Stimulated activated naive CD8-positive, alpha-beta T cell treated with anti-CD3 and anti-CD28 coated beads, Interleukin-15, Interleukin-2, amounts not matched to agents 100 U/mL and 50 U/mL, for 24 hours (primary cell): ENCODE data around the gene APBA1.

Source experiments
- ATAC-seq: fragments of 150-1000 bp; cut with Tn5 transposase; one replicate; pipeline ENCODE4 v1.10.0; 2021
- DNase-seq: peaks from one replicate; pipeline ENCODE4 v3.0.0; 2021

APBA1 gene

DNA sequence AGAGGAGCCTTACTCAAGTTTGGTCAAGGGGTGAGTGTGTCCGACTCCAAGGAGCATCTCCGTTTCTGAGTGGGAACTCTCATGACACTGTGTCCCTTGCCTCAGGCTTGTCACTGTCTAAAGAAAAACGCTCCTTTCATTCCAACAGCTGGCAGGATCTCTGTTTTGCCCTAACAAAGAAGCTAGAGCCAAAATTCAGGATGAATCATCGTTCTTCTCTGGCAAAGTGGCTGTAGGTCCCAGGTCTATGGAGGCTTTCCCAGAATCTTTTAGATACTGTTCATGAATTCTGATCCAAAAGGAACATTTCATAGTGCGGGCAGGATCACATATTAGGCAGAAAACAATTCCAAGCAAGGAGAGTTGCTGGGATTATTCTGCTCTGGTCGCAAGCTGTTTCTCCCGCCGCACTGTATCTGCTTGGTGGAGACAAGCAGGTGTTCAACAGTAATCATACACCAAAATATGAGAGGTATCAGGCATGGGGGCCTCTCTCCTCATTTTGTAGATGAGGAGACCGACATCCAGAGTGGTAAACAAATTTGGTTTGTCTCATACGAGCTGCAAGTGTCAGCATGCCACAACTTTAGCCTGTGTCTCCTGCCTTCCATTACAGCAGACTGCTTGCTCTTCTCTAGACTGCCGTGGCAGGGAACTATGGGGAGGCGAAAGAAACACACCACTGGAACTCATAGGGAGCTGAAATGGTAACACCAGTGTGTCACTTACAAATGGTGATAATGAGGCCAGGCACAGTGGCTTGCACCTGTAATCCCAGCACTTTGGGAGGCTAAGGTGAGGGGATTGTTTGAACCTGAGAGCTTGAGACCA, 274.6 kb downstream of the APBA1 start:
- ATAC-seq (no peak), DNase-seq (no peak)

DNA sequence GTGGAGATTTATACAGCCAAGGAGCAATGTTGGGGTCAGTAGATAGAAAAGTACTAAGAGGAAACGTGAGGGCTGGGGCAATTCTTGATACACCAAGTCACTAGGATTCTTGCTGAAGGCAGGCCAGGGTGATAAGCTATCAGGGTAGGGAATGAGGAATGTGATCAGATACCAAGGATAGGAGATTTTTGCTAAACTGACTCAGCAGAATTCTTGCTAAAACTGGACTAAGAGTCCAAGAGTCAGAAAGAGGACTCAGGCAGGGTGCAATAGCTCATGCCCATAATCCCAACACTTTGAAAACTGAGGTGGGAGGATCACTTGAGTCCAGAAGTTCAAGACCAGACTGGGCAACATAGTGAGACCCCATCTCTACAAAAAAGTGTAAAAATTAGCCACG, 275.4 kb downstream of the APBA1 start:
- no peak for ATAC-seq
- DNase-seq, result no peak

DNA sequence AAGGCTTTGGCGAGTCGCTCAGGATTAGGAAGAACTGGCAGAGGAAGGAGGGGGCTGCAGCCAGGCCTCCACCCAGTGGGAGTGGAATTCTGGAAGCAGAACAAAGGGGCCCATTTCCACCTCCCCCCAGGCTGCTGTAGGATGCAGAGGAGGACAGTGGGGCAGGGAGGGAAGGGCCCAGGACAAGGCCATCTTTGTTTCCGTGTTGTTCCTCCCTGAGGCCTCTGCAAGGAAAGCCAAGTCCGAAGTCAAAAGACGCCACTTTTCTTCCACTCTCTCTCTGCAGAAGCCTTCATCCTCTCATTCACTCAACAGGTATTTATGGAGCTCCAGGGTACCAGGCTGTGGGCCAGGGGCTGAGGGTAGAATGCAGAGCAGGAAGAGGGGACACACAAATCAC, 276.5 kb downstream of the APBA1 start:
- no peak for DNase-seq
- ATAC-seq, result no peak

DNA sequence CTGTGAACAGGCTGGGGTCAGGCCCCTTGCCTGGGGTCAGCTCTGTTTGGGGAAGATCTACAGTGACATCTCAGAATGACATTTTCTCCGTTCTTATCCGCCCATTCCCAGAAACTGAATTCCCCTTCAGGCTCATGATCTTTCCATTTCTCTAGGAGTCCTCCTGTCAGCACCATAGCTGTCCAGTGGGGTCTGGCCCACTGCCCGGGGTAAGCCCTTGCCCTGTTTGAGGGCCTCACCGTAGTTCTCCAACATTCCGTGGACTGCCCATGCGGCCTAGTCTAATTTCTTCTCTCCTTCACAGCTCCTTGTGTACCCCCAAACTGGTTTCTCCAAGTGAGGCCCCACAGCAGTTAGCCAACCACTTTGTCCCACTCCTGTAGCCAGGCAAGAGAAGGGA, 278.7 kb downstream of the APBA1 start:
- ATAC-seq (no peak), DNase-seq (no peak)

DNA sequence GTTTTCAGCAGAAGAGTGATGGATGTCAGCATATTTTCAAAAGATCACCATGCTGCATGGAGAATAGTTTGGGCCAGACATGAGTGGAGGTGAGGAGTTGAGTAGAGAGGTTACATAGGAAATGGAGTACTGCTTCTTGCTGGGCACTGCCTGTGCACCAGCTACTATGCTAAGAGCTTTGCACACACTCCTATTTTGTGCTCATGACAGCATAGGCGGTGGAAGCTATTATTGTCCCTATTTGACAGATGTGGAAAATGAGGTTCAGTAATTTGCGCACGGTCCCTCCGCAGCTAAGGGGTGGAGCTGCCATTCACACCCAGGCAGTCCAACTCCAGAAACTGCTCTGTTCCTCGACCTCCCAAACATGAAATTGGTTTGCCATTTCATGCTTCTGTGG, 279.3 kb downstream of the APBA1 start:
- no peak for ATAC-seq
- no peak for DNase-seq

DNA sequence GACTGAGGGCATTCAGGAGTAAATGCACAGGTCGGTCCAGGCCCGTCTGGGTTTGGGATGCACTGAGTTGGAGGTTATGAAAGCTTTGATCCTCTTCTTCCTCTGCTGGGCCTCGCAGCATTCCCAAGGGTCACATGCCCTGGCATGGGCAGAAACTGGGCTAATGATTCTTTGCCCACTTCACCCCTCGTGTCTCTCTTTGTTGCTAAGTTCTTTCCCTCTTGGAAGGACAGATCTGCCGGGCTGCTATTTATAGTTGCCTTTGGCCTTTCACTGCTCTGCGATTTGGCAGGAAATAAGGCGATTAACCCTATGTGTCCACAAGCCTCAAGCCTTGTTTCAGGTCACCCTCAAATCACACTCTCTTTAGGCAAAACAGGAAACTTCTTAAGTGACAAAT, 280.2 kb downstream of the APBA1 start:
- DNase-seq (no peak), ATAC-seq (no peak)

DNA sequence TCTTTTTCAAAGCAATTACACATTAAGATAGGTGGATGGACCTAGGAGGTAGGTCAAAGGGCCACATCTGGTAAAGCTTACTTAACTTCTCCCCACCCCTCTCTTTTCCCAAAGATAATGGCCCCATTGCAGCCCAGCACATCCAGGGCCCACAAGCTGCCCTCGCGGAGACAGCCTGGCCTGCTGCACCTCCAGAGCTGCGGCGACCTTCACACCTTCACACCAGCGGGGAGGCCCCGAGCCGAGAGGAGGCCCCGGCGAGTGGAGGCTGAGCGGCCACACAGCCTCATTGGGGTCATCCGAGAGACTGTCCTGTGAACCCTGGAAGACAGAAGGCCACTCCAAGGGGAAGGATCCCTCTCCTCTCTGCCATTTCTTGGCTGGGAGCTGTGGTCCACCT, 280.7 kb downstream of the APBA1 start:
- DNase-seq (no peak), ATAC-seq (no peak)

DNA sequence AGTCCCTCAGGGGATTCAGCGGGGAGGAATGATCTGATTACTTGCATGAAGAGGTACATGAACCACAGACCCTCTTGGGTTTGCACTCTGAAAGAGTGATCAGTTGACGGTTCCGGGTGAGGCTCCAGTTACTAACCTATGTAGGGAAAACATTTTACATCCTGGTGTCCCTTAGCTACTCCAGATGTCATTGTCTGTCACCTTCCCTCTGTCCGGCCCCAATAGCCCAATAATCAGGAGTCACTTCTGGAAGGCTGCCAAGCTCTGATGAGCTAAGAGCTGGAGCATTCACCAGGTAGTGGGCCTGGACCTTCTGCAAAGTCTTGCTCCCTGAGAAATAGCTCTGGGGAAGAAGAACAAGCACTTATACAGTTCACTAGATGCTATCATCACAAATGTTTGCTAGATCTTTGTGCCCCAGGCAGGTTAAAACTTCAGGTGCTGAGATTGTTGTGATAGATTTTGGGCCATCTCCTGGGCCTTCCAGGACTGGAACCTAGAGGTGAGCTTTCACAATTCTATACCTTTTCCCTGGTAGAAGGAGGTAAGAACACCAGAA, 282.7 kb downstream of the APBA1 start:
- DNase-seq, result no peak
- no peak for ATAC-seq

DNA sequence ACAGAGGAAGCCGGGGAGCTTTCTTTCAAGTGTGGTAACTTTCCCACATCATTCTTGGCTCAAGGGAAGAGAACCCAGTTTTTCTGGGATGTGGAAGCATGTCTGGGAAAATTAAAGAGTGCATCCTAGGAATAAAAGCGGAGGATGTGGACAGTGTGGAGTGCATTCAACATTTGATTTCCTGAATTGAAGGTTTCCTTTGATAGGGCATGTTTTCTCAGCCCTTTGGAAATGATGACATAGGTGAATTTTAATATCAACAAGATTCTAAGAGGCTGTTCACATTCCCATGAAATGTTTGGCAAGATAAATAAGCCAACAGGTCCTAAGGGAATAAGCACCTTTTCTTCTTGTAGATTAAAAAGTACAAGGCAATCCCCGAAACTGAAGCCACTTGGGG, 283.6 kb downstream of the APBA1 start:
- DNase-seq (no peak), ATAC-seq (no peak)

DNA sequence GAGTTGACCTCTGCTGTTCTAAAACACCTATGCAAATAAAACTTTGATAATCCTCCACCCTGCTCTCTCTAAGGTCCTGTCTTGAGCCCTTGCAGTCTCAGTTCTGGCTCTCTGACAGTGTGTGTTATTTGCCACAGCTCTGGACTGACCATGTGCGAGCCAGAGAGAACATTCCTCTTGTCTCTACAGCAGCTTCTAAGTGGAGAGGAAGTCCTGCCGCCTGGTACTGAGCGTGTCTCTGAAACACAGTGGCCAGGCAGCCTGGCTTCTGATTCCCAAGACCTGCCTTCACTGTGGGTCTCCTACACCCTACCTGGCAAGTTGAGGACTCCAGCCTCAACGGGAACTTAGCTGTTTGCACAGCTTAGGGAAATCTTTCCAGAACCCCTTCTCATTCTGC, 285.5 kb downstream of the APBA1 start:
- ATAC-seq (no peak), DNase-seq (no peak)

DNA sequence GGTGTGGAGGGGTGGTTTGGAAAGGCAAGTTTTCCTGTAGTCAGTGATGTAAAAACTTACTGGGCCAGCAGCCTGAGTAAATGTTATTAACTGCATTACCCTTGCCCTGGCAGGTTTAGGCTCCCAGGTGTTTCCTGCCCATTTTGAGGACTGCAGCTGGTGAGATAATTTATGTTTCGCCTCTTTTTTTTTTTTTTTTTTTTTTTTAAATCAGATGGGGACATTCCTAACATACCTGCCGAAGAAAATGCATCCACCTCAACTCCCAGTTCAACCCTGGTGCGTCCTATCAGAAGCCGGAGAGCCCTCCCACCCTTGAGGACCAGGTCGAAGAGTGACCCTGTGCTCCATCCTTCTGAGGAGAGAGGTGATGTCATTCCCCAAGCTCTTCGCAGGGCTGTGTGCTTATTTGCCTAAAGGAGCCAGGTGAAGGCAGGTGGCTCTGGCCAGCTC, 286.6 kb downstream of the APBA1 start:
- DNase-seq (no peak), ATAC-seq (no peak)

DNA sequence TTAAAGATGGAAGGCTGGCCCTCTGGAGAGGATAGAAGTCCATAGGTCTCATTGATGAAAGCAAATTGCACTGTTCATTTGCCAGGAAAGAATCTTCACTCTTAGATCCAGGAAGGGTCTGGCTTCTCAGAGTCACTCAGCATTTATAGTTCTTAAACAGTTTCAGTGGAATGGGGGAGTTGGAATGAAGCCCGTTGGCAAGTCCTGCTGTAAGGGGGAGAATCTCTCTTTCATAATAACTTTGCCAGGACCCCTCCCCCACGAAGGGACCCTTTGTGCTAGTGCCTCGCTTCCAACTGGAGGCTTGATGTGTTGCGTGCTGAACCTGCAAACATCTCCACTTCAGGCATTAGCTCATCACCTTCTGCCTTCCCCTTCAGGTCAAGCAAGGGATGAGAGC, 290.0 kb downstream of the APBA1 start:
- ATAC-seq (no peak), DNase-seq (no peak)

DNA sequence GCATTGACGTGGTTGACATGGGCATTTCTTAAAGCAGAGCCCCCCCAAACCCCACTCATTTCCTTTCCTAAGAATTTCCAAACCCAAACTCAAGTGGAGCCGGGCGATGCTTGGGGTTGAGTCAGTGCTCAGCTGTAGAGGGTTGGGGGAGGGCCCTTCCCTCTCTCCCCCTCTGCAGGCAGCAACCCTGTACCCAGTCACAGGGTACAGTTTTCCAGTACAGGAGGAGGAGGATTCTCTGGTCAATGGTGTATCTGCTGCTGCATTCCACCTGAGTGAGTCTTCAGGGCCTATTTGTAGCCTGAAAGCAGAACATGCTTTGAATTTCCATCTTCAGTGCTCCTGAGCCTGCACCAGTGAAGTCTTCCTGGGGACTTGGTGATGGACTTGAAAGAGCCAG, 291.4 kb downstream of the APBA1 start:
- ATAC-seq (no peak), DNase-seq (no peak)

DNA sequence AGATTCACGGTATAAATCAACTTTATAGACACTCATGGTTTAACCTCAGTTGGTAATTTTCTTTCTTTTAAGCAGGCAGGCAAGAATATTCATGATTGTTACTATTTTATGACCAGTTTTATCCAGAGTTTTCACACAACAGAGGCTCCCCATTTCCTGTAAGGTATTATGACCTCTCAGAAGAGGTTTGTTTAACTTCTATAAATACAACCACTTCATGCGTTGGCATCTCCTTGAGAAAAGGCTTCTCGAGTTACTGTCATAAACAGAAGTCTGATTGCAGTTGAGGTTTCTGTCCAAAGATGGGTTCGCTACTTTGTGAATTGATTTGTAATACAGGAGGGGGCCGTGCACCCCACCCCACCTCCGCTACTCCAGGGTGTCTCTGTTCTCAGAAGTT, 291.9 kb downstream of the APBA1 start:
- no peak for DNase-seq
- no peak for ATAC-seq

DNA sequence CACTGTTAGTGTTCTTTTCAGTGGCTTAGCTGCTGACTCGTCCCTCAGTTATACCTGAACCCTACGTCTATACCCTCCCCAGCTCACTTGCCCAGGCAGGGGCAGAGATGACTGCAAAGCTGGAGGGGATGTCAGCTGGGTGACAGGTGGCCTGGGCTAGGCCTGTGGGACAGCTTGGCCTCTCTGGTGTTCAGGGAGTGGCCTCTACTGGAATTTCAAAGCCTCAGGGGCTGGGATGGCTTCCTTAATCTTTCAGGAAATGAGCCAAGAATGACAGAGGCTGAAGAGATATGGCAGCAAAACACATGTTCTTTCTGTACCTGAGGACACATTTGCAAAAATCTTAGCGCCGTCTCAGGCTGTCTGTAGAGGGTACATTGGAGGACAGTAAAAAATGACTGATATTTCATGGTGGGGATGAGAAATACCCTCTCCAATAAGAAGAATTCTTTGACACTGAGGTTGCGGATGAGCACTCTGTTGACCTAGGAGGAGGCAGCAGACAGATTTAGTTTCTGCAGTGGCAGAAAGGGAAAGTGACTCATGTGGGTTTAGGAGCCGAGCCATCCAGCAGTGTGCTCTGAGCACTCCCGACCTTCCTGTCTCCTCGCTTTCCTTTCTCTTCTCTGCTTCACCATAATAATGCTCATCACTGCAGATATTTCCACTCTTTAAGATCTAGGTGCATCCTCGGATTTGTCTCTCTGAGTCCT, 292.7 kb downstream of the APBA1 start:
- DNase-seq (no peak), ATAC-seq (no peak)

DNA sequence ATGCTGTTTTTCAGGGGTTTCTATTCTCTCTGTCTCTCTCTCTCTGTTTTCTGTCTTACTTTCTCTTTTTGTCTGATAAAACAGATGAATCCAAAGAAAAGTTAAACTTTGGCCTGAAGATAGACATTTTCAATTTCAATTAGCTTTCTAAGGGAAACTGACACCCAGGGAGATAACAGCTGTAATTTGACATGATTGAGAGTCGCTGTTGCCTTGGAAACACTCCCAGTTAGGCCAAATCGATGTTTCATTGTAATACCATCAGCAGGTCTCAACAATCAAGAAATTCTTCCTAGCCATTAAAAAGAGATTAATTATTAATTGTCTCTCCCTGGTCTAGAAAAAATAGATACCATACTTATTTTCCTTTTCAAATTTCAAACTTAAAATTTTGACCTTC, 294.2 kb downstream of the APBA1 start:
- DNase-seq, result no peak
- no peak for ATAC-seq
